Measurements from ENCODE around the gene KAT6B.
"Not testable (repeated sequence)": the region's sequence is repeated elsewhere in the genome, so short reads cannot be mapped to it uniquely, and the experiment has no call there.

Gene KAT6B

DNA sequence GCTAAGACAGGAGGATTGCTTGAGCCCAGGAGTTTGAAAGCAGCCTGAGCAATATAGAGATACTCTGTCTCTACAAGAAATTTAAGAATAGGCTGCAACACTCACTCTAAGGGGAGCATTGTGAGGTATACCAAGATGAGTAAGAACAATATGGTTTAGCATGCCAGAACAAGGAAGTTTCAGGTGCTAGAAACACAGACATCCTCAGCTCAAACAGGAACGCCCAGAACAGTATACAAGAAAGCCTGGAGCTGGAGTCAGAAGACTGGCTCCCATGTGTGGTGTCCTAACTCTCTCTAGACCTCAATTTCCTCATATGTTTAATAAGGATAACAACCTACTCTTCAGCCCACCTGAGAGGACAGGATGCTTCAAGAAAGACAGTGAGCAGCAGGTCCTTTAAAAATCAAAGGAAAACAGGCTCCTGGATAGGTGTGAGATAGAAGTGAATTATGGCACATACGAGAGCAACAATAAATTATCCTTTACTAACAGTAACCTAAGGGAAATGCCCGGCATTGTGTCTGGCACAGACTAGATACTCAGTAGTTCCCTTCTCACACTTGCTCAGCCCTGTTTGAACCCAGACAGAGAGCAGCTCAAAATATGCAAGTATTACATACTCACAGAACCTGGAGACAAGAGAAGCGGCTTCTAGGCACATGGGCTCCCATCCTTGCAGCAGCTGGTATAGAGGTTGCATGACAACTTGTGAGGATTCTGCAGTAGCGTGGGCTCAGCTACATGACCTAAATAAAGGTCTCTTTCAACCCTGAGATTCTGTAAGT lies 45.4 kb downstream of the KAT6B start:
- Histone ChIP-seq H3K9ac (ENCODE audit: low read depth in 1 of 2, low read length in 2 of 2) (no peak overlapping the region), H3K27ac (ENCODE audit: low read depth, low read length) (no peak overlapping the region), H3K27me3 (ENCODE audit: control insufficient read depth in 1 of 2, insufficient read depth in 2 of 2, low read length in 2 of 2) (no peaks in the 10 kb centered on the region), H3K36me3 (ENCODE audit: control insufficient read depth in 1 of 2, insufficient read depth in 2 of 2, low read length in 2 of 2) (no peaks in the 10 kb centered on the region), H3K4me1 (ENCODE audit: control insufficient read depth in 1 of 2, insufficient read depth in 2 of 2, low read length in 2 of 2) (peaks cover 3 to 4% of the 10 kb centered on the region in 2 donors), H3K4me3 (ENCODE audit: low read depth in 1 of 2, low read length in 2 of 2) (no peak overlapping the region), H3K9me3 (ENCODE audit: control insufficient read depth in 1 of 2, low read length in 2 of 2) (no peaks in the 10 kb centered on the region)

DNA sequence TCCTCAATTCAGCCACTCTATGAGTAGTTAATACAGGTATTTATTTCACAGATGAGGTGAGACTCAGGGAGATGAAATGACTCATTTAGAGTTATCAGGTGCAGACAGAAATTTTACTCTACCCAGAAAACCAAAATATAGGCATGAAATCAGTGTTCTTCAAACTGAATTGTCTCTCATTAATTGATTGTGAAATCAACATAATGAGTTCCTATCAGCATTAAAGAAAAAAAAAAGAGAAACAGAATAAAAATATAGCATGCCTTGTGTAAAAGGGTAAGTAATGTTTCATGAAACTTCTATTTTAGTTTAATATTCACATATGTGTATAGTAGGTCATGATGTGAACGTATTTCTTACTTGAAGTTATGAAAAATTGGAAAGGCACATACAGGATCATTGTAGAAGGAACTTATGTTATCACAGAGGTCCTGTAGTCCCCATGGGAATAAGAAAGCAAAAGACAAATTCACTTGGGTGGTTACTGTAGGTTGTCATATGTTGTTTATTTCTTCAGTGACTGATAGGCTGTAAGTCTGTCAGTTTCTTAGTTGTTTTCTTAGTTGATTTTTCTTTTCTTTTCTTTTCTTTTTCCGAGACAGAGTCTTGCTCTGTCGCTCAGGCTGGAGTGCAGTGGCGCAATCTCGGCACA lies 47.5 kb downstream of the KAT6B start:
- Histone ChIP-seq H3K9ac (ENCODE audit: low read depth in 1 of 2, low read length in 2 of 2) (no peak overlapping the region), H3K4me1 (ENCODE audit: control insufficient read depth in 1 of 2, insufficient read depth in 2 of 2, low read length in 2 of 2) (peaks cover 0 to 3% of the 10 kb centered on the region in 2 donors), H3K36me3 (ENCODE audit: control insufficient read depth in 1 of 2, insufficient read depth in 2 of 2, low read length in 2 of 2) (no peaks in the 10 kb centered on the region), H3K27me3 (ENCODE audit: control insufficient read depth in 1 of 2, insufficient read depth in 2 of 2, low read length in 2 of 2) (no peaks in the 10 kb centered on the region), H3K4me3 (ENCODE audit: low read depth in 1 of 2, low read length in 2 of 2) (no peak overlapping the region), H3K9me3 (ENCODE audit: control insufficient read depth in 1 of 2, low read length in 2 of 2) (no peaks in the 10 kb centered on the region), H3K27ac (ENCODE audit: low read depth, low read length) (no peak overlapping the region)

DNA sequence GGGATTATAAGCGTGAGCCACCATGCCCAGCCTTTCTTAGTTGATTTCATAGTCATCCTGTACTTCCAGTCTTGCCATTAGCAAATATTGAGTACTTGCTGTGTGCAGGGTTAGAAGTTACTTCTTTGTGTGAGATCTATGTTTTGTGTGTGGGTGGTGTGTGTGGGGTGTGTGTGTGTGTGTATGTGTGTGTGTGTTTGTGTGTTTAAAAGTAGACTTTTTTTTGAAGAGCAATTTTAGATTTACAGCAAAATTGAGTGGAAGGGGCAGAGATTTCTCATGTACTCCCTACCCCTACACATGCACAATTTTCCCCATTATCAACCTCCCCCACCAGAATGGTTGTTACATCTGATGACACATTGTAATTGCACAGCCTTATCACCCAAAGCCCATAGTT lies 48.2 kb downstream of the KAT6B start:
- Histone ChIP-seq H3K9me3 (ENCODE audit: control insufficient read depth in 1 of 2, low read length in 2 of 2) (no peaks in the 10 kb centered on the region), H3K27ac (ENCODE audit: low read depth, low read length) (no peak overlapping the region), H3K4me3 (ENCODE audit: low read depth in 1 of 2, low read length in 2 of 2) (no peak overlapping the region), H3K9ac (ENCODE audit: low read depth in 1 of 2, low read length in 2 of 2) (no peak overlapping the region), H3K27me3 (ENCODE audit: control insufficient read depth in 1 of 2, insufficient read depth in 2 of 2, low read length in 2 of 2) (no peaks in the 10 kb centered on the region), H3K4me1 (ENCODE audit: control insufficient read depth in 1 of 2, insufficient read depth in 2 of 2, low read length in 2 of 2) (peaks cover 0 to 3% of the 10 kb centered on the region in 2 donors), H3K36me3 (ENCODE audit: control insufficient read depth in 1 of 2, insufficient read depth in 2 of 2, low read length in 2 of 2) (no peaks in the 10 kb centered on the region)

DNA sequence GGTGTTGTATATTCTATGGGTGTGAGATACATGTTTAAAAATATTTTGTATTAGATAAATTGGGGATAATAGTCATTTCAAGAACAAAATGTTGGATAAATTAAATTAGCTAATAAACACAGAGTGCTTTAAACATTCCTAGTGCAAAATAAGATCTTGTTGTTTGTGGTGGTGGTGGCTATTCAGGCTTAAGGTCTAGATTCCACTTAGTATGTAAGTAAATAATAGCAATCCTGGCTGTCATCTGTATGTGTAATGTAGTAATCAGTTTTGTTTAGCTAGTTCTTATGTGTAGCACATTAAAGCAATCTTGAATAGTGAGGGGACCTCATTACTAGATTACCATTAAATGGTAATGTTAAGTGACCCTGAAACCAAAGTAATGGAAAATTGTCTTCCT lies 48.7 kb downstream of the KAT6B start:
- no peak overlapping the region for H3K9ac ChIP-seq (ENCODE audit: low read depth in 1 of 2, low read length in 2 of 2)
- peaks cover 0 to 3% of the 10 kb centered on the region in 2 donors for H3K4me1 ChIP-seq (ENCODE audit: control insufficient read depth in 1 of 2, insufficient read depth in 2 of 2, low read length in 2 of 2)
- H3K36me3 ChIP-seq (ENCODE audit: control insufficient read depth in 1 of 2, insufficient read depth in 2 of 2, low read length in 2 of 2) = no peaks in the 10 kb centered on the region
- no peaks in the 10 kb centered on the region for H3K27me3 ChIP-seq (ENCODE audit: control insufficient read depth in 1 of 2, insufficient read depth in 2 of 2, low read length in 2 of 2)
- no peak overlapping the region for H3K4me3 ChIP-seq (ENCODE audit: low read depth in 1 of 2, low read length in 2 of 2)
- H3K27ac ChIP-seq (ENCODE audit: low read depth, low read length) = no peak overlapping the region
- H3K9me3 ChIP-seq (ENCODE audit: control insufficient read depth in 1 of 2, low read length in 2 of 2) = no peaks in the 10 kb centered on the region

DNA sequence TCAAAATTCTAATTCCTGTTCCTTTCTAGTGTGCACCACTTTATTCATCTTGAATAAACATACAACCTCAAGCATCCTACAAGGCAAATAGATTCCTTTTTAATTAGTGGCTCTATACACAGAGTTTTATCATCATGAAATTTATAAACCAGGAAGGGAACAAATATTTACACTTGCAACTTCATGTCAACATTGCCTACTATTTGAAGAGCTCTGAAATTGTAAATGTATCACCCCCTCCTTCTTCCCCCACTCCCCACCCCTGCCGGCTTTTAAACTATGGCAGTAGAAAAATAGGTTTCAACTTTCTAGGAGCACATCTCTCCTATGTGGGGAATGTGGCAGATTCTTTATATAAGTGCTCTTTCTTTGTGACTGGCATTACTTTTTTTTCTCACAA lies 49.6 kb downstream of the KAT6B start:
- no peak overlapping the region for H3K4me3 ChIP-seq (ENCODE audit: low read depth in 1 of 2, low read length in 2 of 2)
- H3K9me3 ChIP-seq (ENCODE audit: control insufficient read depth in 1 of 2, low read length in 2 of 2) = no peaks in the 10 kb centered on the region
- no peaks in the 10 kb centered on the region for H3K36me3 ChIP-seq (ENCODE audit: control insufficient read depth in 1 of 2, insufficient read depth in 2 of 2, low read length in 2 of 2)
- no peak overlapping the region for H3K9ac ChIP-seq (ENCODE audit: low read depth in 1 of 2, low read length in 2 of 2)
- H3K4me1 ChIP-seq (ENCODE audit: control insufficient read depth in 1 of 2, insufficient read depth in 2 of 2, low read length in 2 of 2) = peaks cover 0 to 3% of the 10 kb centered on the region in 2 donors
- no peak overlapping the region for H3K27ac ChIP-seq (ENCODE audit: low read depth, low read length)
- H3K27me3 ChIP-seq (ENCODE audit: control insufficient read depth in 1 of 2, insufficient read depth in 2 of 2, low read length in 2 of 2) = no peaks in the 10 kb centered on the region

DNA sequence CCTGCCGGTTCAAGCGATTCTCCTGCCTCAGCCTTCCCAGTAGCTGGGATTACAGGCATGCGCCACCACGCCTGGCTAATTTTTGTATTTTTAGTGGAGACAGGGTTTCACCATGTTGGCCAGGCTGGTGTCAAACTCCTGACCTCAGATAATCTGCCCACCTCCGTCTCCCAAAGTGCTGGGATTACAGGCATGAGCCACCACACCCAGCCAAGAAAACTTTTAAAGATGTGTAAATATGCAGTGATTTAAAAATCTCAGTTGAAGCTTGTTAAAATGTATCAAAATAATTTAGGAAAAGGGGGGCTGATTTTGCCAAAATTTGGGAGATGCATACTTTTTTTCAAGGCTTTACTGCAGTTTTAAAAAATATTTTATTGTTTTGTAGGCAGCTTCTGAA lies 50.7 kb downstream of the KAT6B start:
- H3K4me3 ChIP-seq (ENCODE audit: low read depth in 1 of 2, low read length in 2 of 2); H3K27me3 ChIP-seq (ENCODE audit: control insufficient read depth in 1 of 2, insufficient read depth in 2 of 2, low read length in 2 of 2); H3K9me3 ChIP-seq (ENCODE audit: control insufficient read depth in 1 of 2, low read length in 2 of 2); H3K27ac ChIP-seq (ENCODE audit: low read depth, low read length); H3K9ac ChIP-seq (ENCODE audit: low read depth in 1 of 2, low read length in 2 of 2); H3K4me1 ChIP-seq (ENCODE audit: control insufficient read depth in 1 of 2, insufficient read depth in 2 of 2, low read length in 2 of 2); H3K36me3 ChIP-seq (ENCODE audit: control insufficient read depth in 1 of 2, insufficient read depth in 2 of 2, low read length in 2 of 2): not testable (repeated sequence)

DNA sequence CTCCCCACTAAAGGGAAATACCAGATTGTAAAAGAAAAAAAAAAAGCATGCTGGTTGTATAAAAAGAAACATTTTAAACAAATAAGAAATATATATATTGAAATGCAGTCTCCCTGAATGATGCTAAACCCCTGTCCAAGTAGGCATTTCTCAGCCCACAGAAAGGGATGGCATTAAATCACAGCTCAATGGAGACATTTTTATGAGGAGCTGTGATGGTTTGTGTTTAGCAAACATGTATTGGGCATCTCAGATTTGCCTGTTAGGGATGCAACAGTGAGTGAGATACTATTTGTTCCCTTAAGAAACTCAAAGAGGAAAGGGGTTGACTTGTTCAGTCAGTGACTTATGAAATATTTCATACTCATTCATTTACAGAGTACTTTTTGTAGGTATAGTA lies 51.5 kb downstream of the KAT6B start:
- no peak overlapping the region for H3K27ac ChIP-seq (ENCODE audit: low read depth, low read length)
- H3K9ac ChIP-seq (ENCODE audit: low read depth in 1 of 2, low read length in 2 of 2) = no peak overlapping the region
- H3K4me1 ChIP-seq (ENCODE audit: control insufficient read depth in 1 of 2, insufficient read depth in 2 of 2, low read length in 2 of 2) = peaks cover 0 to 3% of the 10 kb centered on the region in 2 donors
- H3K27me3 ChIP-seq (ENCODE audit: control insufficient read depth in 1 of 2, insufficient read depth in 2 of 2, low read length in 2 of 2) = no peaks in the 10 kb centered on the region
- no peak overlapping the region for H3K4me3 ChIP-seq (ENCODE audit: low read depth in 1 of 2, low read length in 2 of 2)
- H3K9me3 ChIP-seq (ENCODE audit: control insufficient read depth in 1 of 2, low read length in 2 of 2) = no peaks in the 10 kb centered on the region
- H3K36me3 ChIP-seq (ENCODE audit: control insufficient read depth in 1 of 2, insufficient read depth in 2 of 2, low read length in 2 of 2) = no peaks in the 10 kb centered on the region

DNA sequence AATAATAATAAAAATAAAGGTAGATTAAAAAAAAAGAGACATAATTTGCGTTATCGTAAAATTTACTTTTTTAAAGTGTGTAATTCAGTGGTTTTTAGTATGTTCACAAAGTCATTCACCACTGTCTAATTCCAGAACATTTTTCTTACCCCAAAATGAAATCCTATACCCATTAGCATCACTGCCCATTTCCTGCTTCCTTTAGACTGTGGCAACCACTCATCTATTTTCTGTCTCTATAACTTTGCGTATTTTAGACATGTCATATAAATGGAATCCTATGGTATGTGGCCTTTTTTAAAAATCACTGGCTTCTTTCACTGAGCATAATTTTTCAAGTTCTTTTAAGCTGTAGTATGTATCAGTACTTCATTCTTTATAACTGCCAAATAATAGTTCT lies 53.6 kb downstream of the KAT6B start:
- H3K9me3 ChIP-seq (ENCODE audit: control insufficient read depth in 1 of 2, low read length in 2 of 2) = no peaks in the 10 kb centered on the region
- H3K27me3 ChIP-seq (ENCODE audit: control insufficient read depth in 1 of 2, insufficient read depth in 2 of 2, low read length in 2 of 2) = no peaks in the 10 kb centered on the region
- no peak overlapping the region for H3K4me3 ChIP-seq (ENCODE audit: low read depth in 1 of 2, low read length in 2 of 2)
- peaks cover 0 to 6% of the 10 kb centered on the region in 2 donors for H3K4me1 ChIP-seq (ENCODE audit: control insufficient read depth in 1 of 2, insufficient read depth in 2 of 2, low read length in 2 of 2)
- no peak overlapping the region for H3K9ac ChIP-seq (ENCODE audit: low read depth in 1 of 2, low read length in 2 of 2)
- H3K27ac ChIP-seq (ENCODE audit: low read depth, low read length) = no peak overlapping the region
- H3K36me3 ChIP-seq (ENCODE audit: control insufficient read depth in 1 of 2, insufficient read depth in 2 of 2, low read length in 2 of 2) = no peaks in the 10 kb centered on the region

DNA sequence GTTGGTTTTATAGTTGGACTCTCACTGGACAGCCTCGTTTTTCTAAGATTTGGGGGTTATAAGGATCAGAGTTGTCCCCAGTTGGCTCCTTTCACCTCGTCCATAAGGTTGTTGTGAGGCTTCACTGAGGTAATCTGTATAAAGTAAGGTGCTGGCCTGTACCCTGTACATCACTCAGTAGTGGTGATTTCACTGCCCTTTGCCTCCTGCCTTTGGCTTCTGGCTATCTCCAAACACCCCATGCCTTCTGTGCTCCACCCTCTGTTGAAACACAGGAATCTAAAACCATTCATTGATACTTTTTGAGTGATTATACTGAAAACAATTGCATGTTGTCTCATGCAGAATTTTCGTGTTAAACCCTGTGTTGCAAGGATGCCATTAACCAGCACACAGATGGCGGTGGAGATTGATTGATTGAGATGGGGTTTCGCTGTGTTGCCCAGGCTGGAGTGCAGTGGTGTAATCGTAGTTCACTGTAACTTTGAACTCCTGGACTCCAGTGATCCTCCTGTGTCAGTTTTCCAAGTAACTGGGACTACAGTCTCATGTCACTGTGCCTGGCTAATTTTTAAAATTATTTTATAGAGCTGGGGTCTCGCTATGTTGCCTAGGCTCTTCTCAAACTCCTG lies 55.0 kb downstream of the KAT6B start:
- peaks cover 0 to 6% of the 10 kb centered on the region in 2 donors for H3K4me1 ChIP-seq (ENCODE audit: control insufficient read depth in 1 of 2, insufficient read depth in 2 of 2, low read length in 2 of 2)
- no peak overlapping the region for H3K27ac ChIP-seq (ENCODE audit: low read depth, low read length)
- H3K4me3 ChIP-seq (ENCODE audit: low read depth in 1 of 2, low read length in 2 of 2) = no peak overlapping the region
- no peaks in the 10 kb centered on the region for H3K36me3 ChIP-seq (ENCODE audit: control insufficient read depth in 1 of 2, insufficient read depth in 2 of 2, low read length in 2 of 2)
- no peak overlapping the region for H3K9ac ChIP-seq (ENCODE audit: low read depth in 1 of 2, low read length in 2 of 2)
- H3K27me3 ChIP-seq (ENCODE audit: control insufficient read depth in 1 of 2, insufficient read depth in 2 of 2, low read length in 2 of 2) = no peaks in the 10 kb centered on the region
- no peaks in the 10 kb centered on the region for H3K9me3 ChIP-seq (ENCODE audit: control insufficient read depth in 1 of 2, low read length in 2 of 2)

DNA sequence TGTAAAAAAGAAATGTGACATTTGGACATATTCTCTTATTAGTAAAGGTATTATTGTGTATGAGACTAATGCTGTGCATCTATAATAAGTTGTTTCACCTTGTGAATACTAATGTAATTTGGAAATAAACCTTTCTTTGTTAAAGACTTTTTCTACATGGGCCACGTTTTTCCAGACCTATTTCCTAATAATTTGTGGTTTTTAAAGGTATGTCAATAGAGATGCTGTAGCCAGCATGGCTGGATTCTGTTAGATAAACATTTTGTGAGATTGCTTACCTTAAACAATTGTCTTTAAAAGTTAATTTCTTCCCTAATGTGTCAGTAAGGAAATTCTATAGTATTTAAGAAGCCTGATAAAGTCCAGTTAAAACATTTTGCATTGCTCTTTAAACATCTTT lies 56.0 kb downstream of the KAT6B start:
- Histone ChIP-seq H3K9me3 (ENCODE audit: control insufficient read depth in 1 of 2, low read length in 2 of 2) (no peaks in the 10 kb centered on the region), H3K36me3 (ENCODE audit: control insufficient read depth in 1 of 2, insufficient read depth in 2 of 2, low read length in 2 of 2) (no peaks in the 10 kb centered on the region), H3K4me1 (ENCODE audit: control insufficient read depth in 1 of 2, insufficient read depth in 2 of 2, low read length in 2 of 2) (peaks cover 0 to 6% of the 10 kb centered on the region in 2 donors), H3K4me3 (ENCODE audit: low read depth in 1 of 2, low read length in 2 of 2) (no peak overlapping the region), H3K27me3 (ENCODE audit: control insufficient read depth in 1 of 2, insufficient read depth in 2 of 2, low read length in 2 of 2) (no peaks in the 10 kb centered on the region), H3K27ac (ENCODE audit: low read depth, low read length) (no peak overlapping the region), H3K9ac (ENCODE audit: low read depth in 1 of 2, low read length in 2 of 2) (no peak overlapping the region)
